HCT116 (cell line): Measurements from ENCODE around the gene SPTBN4. TPM values are rescaled to one million over a fixed set of nuclear protein-coding genes. Genes with fewer than 3 reads are reported as not detected.

Source experiments
- ATAC-seq: fragments of 200-7000 bp; cut with Tn5 transposase; 2 replicates; pipeline ENCODE4 v1.9.1; 2020; ENCODE audit warnings: mild to moderate bottlenecking, moderate library complexity
- BruUV-seq: library from RNA; stranded (reverse); fragments of 400-500 nt; replicated peaks from 2 replicates; lab custom pipeline; 2021; lab: Mats Ljungman, UMichigan
- CTCF ChIA-PET: fragments of 300-600 bp; sonication (Branson Sonifier 250); formaldehyde crosslinking; loops from one replicate; lab custom pipeline; 2021; ENCODE audit warnings: antibody characterized with exemption; lab: Charles Lee
- POLR2A ChIA-PET: fragments of 300-600, 350-600 bp; sonication (Branson Sonifier 250); formaldehyde crosslinking; loops from one replicate; lab custom pipeline; 2021; ENCODE audit warnings: antibody characterized with exemption; lab: Charles Lee
- RAD21 ChIA-PET, 2 experiments: fragments of 300-600 bp; sonication (Branson Sonifier 250); formaldehyde crosslinking; loops; one replicate each; lab custom pipeline; 2023; ENCODE audit warnings: low total read pairs in 2 of 2; ENCODE audit not compliant: uncharacterized antibody in 2 of 2, unreplicated experiment in 2 of 2, low non-redundant PET in 1 of 2; lab: Charles Lee
- DNase-seq: peaks from one replicate; pipeline ENCODE4 v3.0.0-alpha.2; 2010; ENCODE audit warnings: low read depth, low spot score
- H2AFZ ChIP-seq: fragments of 200-600 bp; shearing (Covaris generic), sonication (generic); 2 replicates; pipeline ENCODE4 v1.6.1; 2017; ENCODE audit warnings: low read depth, mixed run types, mixed read lengths, antibody characterized with exemption, low read length; ENCODE audit not compliant: poor library complexity, severe bottlenecking
- H3K27ac ChIP-seq: 2 replicates; pipeline ENCODE4 v1.5.1; 2012; ENCODE audit warnings: low read depth, low read length
- H3K27me3 ChIP-seq: fragments of 200-600 bp; sonication (generic); 2 replicates; pipeline ENCODE4 v1.6.1; 2016; ENCODE audit warnings: mixed run types, low read length, mixed read lengths; ENCODE audit not compliant: insufficient read depth
- H3K36me3 ChIP-seq, 2 experiments: fragments of 200-500 bp in 1 of 2; fragments of 200-600 bp in 1 of 2; sonication (Bioruptor generic) in 1 of 2; sonication (generic) in 1 of 2; 2 replicates each; pipeline versions ENCODE4 v1.5.1 to v1.6.1; 2014 to 2016; ENCODE audit warnings: low read length in 2 of 2, inconsistent platforms in 1 of 2, mixed read lengths in 1 of 2, mixed run types in 1 of 2; ENCODE audit not compliant: insufficient read depth in 2 of 2, control insufficient read depth in 1 of 2
- H3K4me1 ChIP-seq, 2 experiments: fragments of 200-600 bp in 1 of 2; sonication (generic) in 1 of 2; 2 replicates each; pipeline versions ENCODE4 v1.5.1 to v1.6.1; 2012 to 2017; ENCODE audit warnings: low read length in 2 of 2, inconsistent platforms in 1 of 2, mild to moderate bottlenecking in 1 of 2, mixed read lengths in 1 of 2, mixed run types in 1 of 2, moderate library complexity in 1 of 2; ENCODE audit not compliant: insufficient read depth in 2 of 2, control insufficient read depth in 1 of 2
- H3K4me2 ChIP-seq: fragments of 200-600 bp; sonication (generic); 2 replicates; pipeline ENCODE4 v1.6.1; 2017; ENCODE audit warnings: mixed run types, low read length, mixed read lengths
- H3K4me3 ChIP-seq, 2 experiments: fragments of 200-600 bp in 1 of 2; sonication (generic) in 1 of 2; replicated peaks in 1 of 2; 2 replicates each; pipeline ENCODE4 v1.5.1; 2011 to 2016; ENCODE audit warnings: low read length in 2 of 2, control low read depth in 1 of 2, low read depth in 1 of 2, mild to moderate bottlenecking in 1 of 2, mixed read lengths in 1 of 2, mixed run types in 1 of 2
- H3K79me2 ChIP-seq: fragments of 200-600 bp; sonication (generic); 2 replicates; pipeline ENCODE4 v1.6.1; 2017; ENCODE audit warnings: mild to moderate bottlenecking, mixed run types, low read length, moderate library complexity, mixed read lengths; ENCODE audit not compliant: insufficient read depth
- H3K9ac ChIP-seq: fragments of 200-600 bp; sonication (generic); 2 replicates; pipeline ENCODE4 v1.6.1; 2016; ENCODE audit warnings: low read length, mixed read lengths
- H3K9me2 ChIP-seq: fragments of 200-600 bp; sonication (generic), shearing (Covaris generic); 2 replicates; pipeline ENCODE4 v1.6.1; 2017; ENCODE audit warnings: mixed run types, mild to moderate bottlenecking, moderate library complexity; ENCODE audit not compliant: insufficient read depth
- H3K9me3 ChIP-seq, 2 experiments: fragments of 200-500 bp in 1 of 2; fragments of 200-600 bp in 1 of 2; sonication (Bioruptor generic) in 1 of 2; sonication (generic) in 1 of 2; 2 replicates each; pipeline ENCODE4 v1.6.1; 2014 to 2017; ENCODE audit warnings: low read length in 2 of 2, mixed read lengths in 2 of 2, inconsistent platforms in 1 of 2, low read depth in 1 of 2, mild to moderate bottlenecking in 1 of 2, mixed run types in 1 of 2, moderate library complexity in 1 of 2; ENCODE audit not compliant: control insufficient read depth in 1 of 2, insufficient read depth in 1 of 2
- H4K20me1 ChIP-seq: fragments of 200-600 bp; sonication (generic), shearing (Covaris generic); 2 replicates; pipeline ENCODE4 v1.6.1; 2017; ENCODE audit warnings: mixed run types, mild to moderate bottlenecking, moderate library complexity; ENCODE audit not compliant: insufficient read depth
- ATF3 ChIP-seq: IDR thresholded peaks from 2 replicates; pipeline ENCODE4 v1.6.1; 2012
- CBX3 ChIP-seq: IDR thresholded peaks from 2 replicates; pipeline ENCODE4 v1.6.1; 2012; ENCODE audit warnings: low read depth
- EGR1 ChIP-seq: IDR thresholded peaks from 2 replicates; pipeline ENCODE4 v1.6.1; 2012; ENCODE audit warnings: low read depth
- ELF1 ChIP-seq: IDR thresholded peaks from 2 replicates; pipeline ENCODE4 v1.6.1; 2012; ENCODE audit warnings: low read depth, borderline replicate concordance
- EZH2 ChIP-seq: fragments of 200-600 bp; sonication (generic); IDR thresholded peaks from 2 replicates; pipeline ENCODE4 v1.6.1; 2017; ENCODE audit warnings: antibody characterized with exemption, mixed run types
- EZH2phosphoT487 ChIP-seq: fragments of 200-600 bp; IDR thresholded peaks from 2 replicates; pipeline ENCODE4 v1.6.1; 2018; ENCODE audit warnings: antibody characterized with exemption, borderline replicate concordance
- FOSL1 ChIP-seq: IDR thresholded peaks from 2 replicates; pipeline ENCODE4 v1.6.1; 2012; ENCODE audit warnings: low read depth
- POLR2A ChIP-seq: IDR thresholded peaks from 2 replicates; pipeline ENCODE4 v1.7.0; 2011; ENCODE audit warnings: borderline replicate concordance; ENCODE audit not compliant: insufficient read depth, insufficient read length; ENCODE audit errors: extremely low read depth
- POLR2AphosphoS5 ChIP-seq: IDR thresholded peaks from 2 replicates; pipeline ENCODE4 v1.6.1; 2011; ENCODE audit warnings: mild to moderate bottlenecking, low read depth, low read length, moderate library complexity
- RAD21 ChIP-seq: IDR thresholded peaks from 2 replicates; pipeline ENCODE4 v1.6.1; 2012; ENCODE audit warnings: low read depth, mild to moderate bottlenecking
- SRF ChIP-seq: IDR thresholded peaks from 2 replicates; pipeline ENCODE4 v1.6.1; 2012; ENCODE audit warnings: low read depth
- TCF7L2 ChIP-seq: IDR thresholded peaks from 2 replicates; pipeline ENCODE4 v1.7.0; 2011; ENCODE audit warnings: borderline replicate concordance, inconsistent platforms; ENCODE audit not compliant: insufficient read depth, insufficient read length; ENCODE audit errors: extremely low read depth
- YY1 ChIP-seq: IDR thresholded peaks from 2 replicates; pipeline ENCODE4 v1.6.1; 2011; ENCODE audit warnings: low read length, low read depth, moderate library complexity, mild to moderate bottlenecking; ENCODE audit not compliant: insufficient replicate concordance; ENCODE audit errors: extremely low read depth
- ZBTB33 ChIP-seq: IDR thresholded peaks from 2 replicates; pipeline ENCODE4 v1.6.1; 2011; ENCODE audit warnings: mild to moderate bottlenecking, low read length, moderate library complexity; ENCODE audit not compliant: insufficient replicate concordance; ENCODE audit errors: extremely low read depth
- ZFX ChIP-seq: fragments of 450-650 bp; IDR thresholded peaks from 2 replicates; pipeline ENCODE4 v1.6.1; 2017
- intact Hi-C: fragments of 100-400 bp; cut with micrococcal nuclease; formaldehyde crosslinking; loops from 2 replicates; pipeline ENCODE4 v1.10.0; 2022
- total RNA-seq: library from RNA; stranded (reverse); gene quantifications from one replicate; pipeline ENCODE4 v1.2.1, GENCODE V29; 2021; ENCODE audit not compliant: unreplicated experiment
- TF ChIP-seq, protein P1 (sequence below), 3 experiments: fragments of 200-600 bp in 1 of 3; sonication (generic) in 1 of 3; IDR thresholded peaks in 2 of 3; conservative IDR thresholded peaks in 1 of 3; 2 replicates each; pipeline ENCODE4 v1.5.1; 2012 to 2017; ENCODE audit warnings: low read depth in 2 of 3, low read length in 2 of 3, antibody characterized with exemption in 1 of 3, borderline replicate concordance in 1 of 3, control low read depth in 1 of 3, mild to moderate bottlenecking in 1 of 3, mixed read lengths in 1 of 3, mixed run types in 1 of 3, moderate library complexity in 1 of 3; ENCODE audit not compliant: insufficient read depth in 1 of 3
- TF ChIP-seq, protein P2 (sequence below): IDR thresholded peaks from 2 replicates; pipeline ENCODE4 v1.6.1; 2012; ENCODE audit warnings: low read depth
- TF ChIP-seq, protein P3 (sequence below): IDR thresholded peaks from 2 replicates; pipeline ENCODE4 v1.6.1; 2012

SPTBN4 gene
- total RNA-seq, 1 experiment from 2014 or later, result 4.6 TPM

DNA sequence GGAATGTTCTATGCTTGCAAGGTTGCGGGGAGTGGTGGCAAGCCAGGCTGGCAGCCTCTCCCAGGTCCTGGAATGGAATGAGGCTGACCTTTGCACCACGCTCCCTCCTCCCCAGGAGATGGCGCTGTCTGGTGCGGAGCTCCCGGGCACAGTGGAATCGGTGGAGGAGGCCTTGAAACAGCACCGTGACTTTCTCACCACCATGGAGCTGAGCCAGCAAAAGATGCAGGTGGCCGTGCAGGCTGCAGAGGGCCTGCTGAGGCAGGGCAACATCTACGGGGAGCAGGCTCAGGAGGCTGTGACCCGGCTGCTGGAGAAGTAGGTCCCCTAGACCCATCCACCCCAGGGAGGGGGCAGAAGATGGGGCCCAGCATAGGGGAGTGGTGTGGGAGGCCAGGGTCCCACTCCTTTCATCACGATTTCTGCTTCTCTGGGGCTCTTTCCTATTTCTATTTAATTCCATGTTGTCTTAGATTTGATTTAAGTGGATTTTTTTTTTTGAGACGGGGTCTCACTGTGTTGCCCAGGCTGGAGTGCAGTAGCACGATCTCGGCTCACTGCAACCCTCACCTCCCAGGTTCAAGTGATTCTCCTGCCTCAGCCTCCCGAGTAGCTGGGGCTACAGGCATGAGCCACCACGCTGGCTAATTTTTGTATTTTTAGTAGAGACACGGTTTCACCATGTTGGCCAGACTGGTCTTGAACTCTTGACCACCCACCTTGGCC is 56.7 kb downstream of the SPTBN4 start:
- peak overlapping the region; percentile 82 for H2AFZ ChIP-seq
- BruUV-seq, result no TSS peak
- H3K27me3 ChIP-seq, result no peaks in the 10 kb centered on the region
- no peaks in the 10 kb centered on the region for H3K79me2 ChIP-seq
- peak; percentile 72 for DNase-seq
- CTCF ChIA-PET, result interaction anchor here (0.6 to 1.8 kb wide), 20 partner anchors 8 to 218 kb away, joined by 3 to 19 read pairs (median 5); no protein-coding TSS in a partner anchor
- peaks cover 6 to 23% of the 10 kb centered on the region in 2 experiments for H3K4me1 ChIP-seq
- RAD21 ChIA-PET, result no interaction called here
- H3K4me3 ChIP-seq, result peak overlapping the region; percentile 41 to 51
- POLR2A ChIA-PET, result no interaction called here
- H3K36me3 ChIP-seq, result no peaks in the 10 kb centered on the region
- H3K9me3 ChIP-seq, result no peaks in the 10 kb centered on the region
- no peaks in the 10 kb centered on the region for H4K20me1 ChIP-seq
- intact Hi-C loops, result loop anchor here (5.0 to 10.0 kb wide), 3 partner anchors 74 to 379 kb away; no protein-coding TSS in a partner anchor
- ATAC-seq, result peak; percentile 95
- H3K4me2 ChIP-seq, result peak overlapping the region; percentile 74
- H3K9ac ChIP-seq, result peak overlapping the region; percentile 43; the same call in 1 of the 2 replicates
- no peaks in the 10 kb centered on the region for H3K9me2 ChIP-seq
- peak overlapping the region; percentile 4; the same call in 1 of the 2 replicates for H3K27ac ChIP-seq
- TF ChIP-seq YY1 (peak; percentile 67), EZH2 (no peak), EZH2phosphoT487 (no peak), CBX3 (peak; percentile 87), POLR2A (no peak), ZFX (peak; percentile 34; the same call in 1 of the 2 replicates), ELF1 (no peak), ZBTB33 (no peak), TCF7L2 (no peak), RAD21 (peak; percentile 73), SRF (no peak), EGR1 (no peak), FOSL1 (no peak), POLR2AphosphoS5 (peak; percentile 44), ATF3 (no peak)
- TF ChIP-seq, protein P1, sequence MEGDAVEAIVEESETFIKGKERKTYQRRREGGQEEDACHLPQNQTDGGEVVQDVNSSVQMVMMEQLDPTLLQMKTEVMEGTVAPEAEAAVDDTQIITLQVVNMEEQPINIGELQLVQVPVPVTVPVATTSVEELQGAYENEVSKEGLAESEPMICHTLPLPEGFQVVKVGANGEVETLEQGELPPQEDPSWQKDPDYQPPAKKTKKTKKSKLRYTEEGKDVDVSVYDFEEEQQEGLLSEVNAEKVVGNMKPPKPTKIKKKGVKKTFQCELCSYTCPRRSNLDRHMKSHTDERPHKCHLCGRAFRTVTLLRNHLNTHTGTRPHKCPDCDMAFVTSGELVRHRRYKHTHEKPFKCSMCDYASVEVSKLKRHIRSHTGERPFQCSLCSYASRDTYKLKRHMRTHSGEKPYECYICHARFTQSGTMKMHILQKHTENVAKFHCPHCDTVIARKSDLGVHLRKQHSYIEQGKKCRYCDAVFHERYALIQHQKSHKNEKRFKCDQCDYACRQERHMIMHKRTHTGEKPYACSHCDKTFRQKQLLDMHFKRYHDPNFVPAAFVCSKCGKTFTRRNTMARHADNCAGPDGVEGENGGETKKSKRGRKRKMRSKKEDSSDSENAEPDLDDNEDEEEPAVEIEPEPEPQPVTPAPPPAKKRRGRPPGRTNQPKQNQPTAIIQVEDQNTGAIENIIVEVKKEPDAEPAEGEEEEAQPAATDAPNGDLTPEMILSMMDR (IDR thresholded peaks at IDR 0.05 in 2 of 3, conservative IDR thresholded peaks at IDR 0.05 in 1 of 3; ENCODE audit: borderline replicate concordance in 1 of 3, insufficient read depth in 1 of 3, low read depth in 2 of 3, low read length in 2 of 3), result peak; percentile 91 to 95 (median 92)
- TF ChIP-seq, protein P2, sequence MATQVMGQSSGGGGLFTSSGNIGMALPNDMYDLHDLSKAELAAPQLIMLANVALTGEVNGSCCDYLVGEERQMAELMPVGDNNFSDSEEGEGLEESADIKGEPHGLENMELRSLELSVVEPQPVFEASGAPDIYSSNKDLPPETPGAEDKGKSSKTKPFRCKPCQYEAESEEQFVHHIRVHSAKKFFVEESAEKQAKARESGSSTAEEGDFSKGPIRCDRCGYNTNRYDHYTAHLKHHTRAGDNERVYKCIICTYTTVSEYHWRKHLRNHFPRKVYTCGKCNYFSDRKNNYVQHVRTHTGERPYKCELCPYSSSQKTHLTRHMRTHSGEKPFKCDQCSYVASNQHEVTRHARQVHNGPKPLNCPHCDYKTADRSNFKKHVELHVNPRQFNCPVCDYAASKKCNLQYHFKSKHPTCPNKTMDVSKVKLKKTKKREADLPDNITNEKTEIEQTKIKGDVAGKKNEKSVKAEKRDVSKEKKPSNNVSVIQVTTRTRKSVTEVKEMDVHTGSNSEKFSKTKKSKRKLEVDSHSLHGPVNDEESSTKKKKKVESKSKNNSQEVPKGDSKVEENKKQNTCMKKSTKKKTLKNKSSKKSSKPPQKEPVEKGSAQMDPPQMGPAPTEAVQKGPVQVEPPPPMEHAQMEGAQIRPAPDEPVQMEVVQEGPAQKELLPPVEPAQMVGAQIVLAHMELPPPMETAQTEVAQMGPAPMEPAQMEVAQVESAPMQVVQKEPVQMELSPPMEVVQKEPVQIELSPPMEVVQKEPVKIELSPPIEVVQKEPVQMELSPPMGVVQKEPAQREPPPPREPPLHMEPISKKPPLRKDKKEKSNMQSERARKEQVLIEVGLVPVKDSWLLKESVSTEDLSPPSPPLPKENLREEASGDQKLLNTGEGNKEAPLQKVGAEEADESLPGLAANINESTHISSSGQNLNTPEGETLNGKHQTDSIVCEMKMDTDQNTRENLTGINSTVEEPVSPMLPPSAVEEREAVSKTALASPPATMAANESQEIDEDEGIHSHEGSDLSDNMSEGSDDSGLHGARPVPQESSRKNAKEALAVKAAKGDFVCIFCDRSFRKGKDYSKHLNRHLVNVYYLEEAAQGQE, result no peak
- TF ChIP-seq, protein P3, sequence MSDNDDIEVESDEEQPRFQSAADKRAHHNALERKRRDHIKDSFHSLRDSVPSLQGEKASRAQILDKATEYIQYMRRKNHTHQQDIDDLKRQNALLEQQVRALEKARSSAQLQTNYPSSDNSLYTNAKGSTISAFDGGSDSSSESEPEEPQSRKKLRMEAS, result no peak; the same call in 1 of the 2 replicates
